Body of pancreas (tissue), 4 donors: ENCODE results near the gene NRL.

Experiments
- POLR2A ChIP-seq, 3 donors: fragments of 450-650 bp; IDR thresholded peaks; one replicate each; pipeline ENCODE4 v1.6.1; 2016; ENCODE audit warnings: antibody characterized with exemption in 3 of 3, mild to moderate bottlenecking in 2 of 3
- TF ChIP-seq, protein P1 (sequence below), 7 experiments: fragments of 450-650 bp in 4 of 7; fragments of 200-600 bp in 3 of 7; sonication (generic) in 3 of 7; IDR thresholded peaks; one replicate each; pipeline ENCODE4 v1.5.1; 2016 to 2019; ENCODE audit warnings: antibody characterized with exemption in 7 of 7

DNA sequence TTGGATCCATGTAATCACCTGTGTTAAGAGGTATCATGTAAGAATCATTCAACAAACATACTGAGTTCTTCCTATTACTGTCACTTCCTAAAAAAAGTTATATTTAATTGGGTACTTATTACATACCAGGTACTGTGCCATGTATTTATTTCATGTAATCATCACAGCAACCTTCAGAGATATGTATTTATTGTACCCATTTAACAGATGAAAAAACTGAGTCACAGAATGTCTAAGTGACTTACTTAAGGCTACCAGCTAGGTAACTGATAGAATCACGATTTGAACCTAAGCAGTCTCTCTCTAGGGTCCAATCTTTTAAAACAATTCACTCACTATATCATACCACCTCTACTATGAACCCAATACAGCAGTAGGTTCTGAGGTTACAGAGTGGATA lies 29.7 kb upstream of the NRL start:
- TF ChIP-seq POLR2A (IDR thresholded peaks at IDR 0.05), result no peak
- TF ChIP-seq, protein P1, sequence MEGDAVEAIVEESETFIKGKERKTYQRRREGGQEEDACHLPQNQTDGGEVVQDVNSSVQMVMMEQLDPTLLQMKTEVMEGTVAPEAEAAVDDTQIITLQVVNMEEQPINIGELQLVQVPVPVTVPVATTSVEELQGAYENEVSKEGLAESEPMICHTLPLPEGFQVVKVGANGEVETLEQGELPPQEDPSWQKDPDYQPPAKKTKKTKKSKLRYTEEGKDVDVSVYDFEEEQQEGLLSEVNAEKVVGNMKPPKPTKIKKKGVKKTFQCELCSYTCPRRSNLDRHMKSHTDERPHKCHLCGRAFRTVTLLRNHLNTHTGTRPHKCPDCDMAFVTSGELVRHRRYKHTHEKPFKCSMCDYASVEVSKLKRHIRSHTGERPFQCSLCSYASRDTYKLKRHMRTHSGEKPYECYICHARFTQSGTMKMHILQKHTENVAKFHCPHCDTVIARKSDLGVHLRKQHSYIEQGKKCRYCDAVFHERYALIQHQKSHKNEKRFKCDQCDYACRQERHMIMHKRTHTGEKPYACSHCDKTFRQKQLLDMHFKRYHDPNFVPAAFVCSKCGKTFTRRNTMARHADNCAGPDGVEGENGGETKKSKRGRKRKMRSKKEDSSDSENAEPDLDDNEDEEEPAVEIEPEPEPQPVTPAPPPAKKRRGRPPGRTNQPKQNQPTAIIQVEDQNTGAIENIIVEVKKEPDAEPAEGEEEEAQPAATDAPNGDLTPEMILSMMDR (IDR thresholded peaks at IDR 0.05), result no peak
